ENCODE results near the gene ABCA3. TPM values are rescaled to one million over a fixed set of nuclear protein-coding genes. Genes with fewer than 3 reads are reported as not detected.

The ABCA3 gene
- total RNA-seq, 4 donors from 2014 or later: 14.9 to 22.2 (median 15.8) TPM

DNA sequence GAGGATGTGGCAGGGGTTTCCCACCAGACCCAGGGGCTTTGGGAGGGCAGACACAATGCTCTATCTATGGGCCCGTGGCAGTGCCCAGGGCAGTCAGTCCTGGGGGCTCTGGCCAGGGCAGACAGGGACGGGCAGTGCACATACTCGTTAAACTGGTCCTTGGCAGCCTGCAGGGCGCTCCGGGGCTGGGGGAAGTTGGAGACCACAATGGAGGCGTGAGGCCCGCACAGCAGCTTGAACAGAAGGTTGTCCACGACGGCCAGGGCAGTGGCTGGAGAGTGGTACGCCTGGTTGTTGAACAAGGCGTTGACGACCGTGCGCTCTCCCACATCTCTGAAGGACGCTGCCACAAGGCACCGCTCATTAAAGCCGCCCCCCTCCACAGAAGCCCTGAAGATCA is 54.0 kb downstream of the ABCA3 start:
- Histone ChIP-seq H3K4me1 (peaks cover 0 to 3% (median 0%) of the 10 kb centered on the region in 4 donors), H3K4me3 (no peak overlapping the region), H3K27me3 (no peaks in the 10 kb centered on the region), H3K36me3 (peaks cover 0 to 93% (median 0%) of the 10 kb centered on the region in 3 donors), H3K9me3 (no peaks in the 10 kb centered on the region), H3K27ac (no peak overlapping the region)
- TF ChIP-seq EP300 (IDR thresholded peaks at IDR 0.05) (no peak), POLR2A (IDR thresholded peaks at IDR 0.05) (no peak)
- TF ChIP-seq, protein P1, sequence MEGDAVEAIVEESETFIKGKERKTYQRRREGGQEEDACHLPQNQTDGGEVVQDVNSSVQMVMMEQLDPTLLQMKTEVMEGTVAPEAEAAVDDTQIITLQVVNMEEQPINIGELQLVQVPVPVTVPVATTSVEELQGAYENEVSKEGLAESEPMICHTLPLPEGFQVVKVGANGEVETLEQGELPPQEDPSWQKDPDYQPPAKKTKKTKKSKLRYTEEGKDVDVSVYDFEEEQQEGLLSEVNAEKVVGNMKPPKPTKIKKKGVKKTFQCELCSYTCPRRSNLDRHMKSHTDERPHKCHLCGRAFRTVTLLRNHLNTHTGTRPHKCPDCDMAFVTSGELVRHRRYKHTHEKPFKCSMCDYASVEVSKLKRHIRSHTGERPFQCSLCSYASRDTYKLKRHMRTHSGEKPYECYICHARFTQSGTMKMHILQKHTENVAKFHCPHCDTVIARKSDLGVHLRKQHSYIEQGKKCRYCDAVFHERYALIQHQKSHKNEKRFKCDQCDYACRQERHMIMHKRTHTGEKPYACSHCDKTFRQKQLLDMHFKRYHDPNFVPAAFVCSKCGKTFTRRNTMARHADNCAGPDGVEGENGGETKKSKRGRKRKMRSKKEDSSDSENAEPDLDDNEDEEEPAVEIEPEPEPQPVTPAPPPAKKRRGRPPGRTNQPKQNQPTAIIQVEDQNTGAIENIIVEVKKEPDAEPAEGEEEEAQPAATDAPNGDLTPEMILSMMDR (IDR thresholded peaks at IDR 0.05): no peak
- DNase-seq (ENCODE audit: low spot score in 2 of 2): no peak
- WGBS, 2 donors: 86 to 91% methylated on average over 15 to 17 of the region's 17 CpGs

DNA sequence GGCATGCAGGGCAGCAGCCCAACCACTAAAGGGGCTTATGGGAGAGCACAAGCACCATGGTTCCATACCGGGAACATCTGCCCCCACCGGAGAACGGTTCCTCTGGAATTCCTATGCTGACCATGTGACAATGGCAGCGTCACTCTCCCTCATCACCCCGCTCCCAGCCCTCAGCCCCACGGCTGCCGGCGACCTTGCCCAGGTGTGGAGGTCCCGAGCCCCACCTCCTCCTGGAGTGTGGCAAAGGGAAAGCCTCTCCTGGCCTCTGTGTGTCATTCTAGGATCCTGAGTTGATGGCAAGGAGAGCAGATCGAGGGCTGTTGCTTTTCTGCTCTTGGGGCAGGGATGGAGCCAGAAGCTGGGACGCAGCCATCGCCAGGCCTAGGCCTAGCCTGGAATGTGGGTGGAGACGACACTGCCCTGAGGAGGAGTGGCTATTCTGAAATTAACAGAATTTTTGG is 54.8 kb downstream of the ABCA3 start:
- Histone ChIP-seq H3K9me3 (no peaks in the 10 kb centered on the region), H3K4me1 (peaks cover 0 to 3% (median 0%) of the 10 kb centered on the region in 4 donors), H3K36me3 (peaks cover 0 to 93% (median 0%) of the 10 kb centered on the region in 3 donors), H3K27ac (no peak overlapping the region), H3K27me3 (no peaks in the 10 kb centered on the region), H3K4me3 (no peak overlapping the region)
- WGBS, 2 donors: 73 to 75% methylated on average over 11 to 13 of the region's 13 CpGs
- DNase-seq (ENCODE audit: low spot score in 2 of 2): no peak
- TF ChIP-seq, protein P1 (IDR thresholded peaks at IDR 0.05): no peak
- TF ChIP-seq EP300 (IDR thresholded peaks at IDR 0.05): no peak
- TF ChIP-seq POLR2A (IDR thresholded peaks at IDR 0.05): no peak

DNA sequence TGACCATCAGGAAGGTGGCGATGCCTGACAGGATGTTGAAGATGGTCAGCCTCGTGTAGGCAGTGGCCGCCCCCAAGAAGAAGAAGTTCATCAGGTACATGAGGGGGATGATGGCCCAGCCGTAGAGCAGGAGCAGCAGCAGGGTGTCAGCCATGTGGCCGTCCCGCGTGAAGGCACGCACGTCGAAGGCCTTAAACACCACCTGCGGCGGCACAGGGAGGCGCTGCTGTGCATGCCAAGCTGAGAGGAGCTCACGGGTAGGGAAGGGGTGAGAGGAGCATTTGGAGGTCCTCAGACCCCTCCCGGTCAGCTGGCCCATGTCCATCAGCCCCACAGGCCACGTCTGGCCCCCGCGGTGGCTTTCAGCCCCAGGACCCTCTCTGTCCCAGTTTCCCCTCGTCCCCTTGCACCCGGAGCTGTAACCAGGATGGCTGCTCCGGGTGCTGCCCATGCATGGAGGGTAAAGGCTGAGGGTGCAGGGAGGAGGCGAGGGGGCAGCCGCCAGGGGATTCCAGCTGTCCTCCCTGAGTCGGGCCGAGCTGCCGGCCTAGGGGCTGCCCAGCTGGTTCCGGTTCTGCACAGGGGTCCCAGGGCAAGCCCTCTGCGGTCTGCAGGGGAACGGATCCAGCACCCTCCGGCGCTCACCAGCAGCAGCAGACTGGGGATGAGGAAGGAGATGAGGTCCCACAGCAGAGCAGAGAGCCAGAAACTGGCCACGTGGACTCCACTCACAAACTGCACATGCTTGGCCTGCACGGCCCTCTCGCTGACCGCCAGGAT is 55.5 kb downstream of the ABCA3 start:
- Histone ChIP-seq H3K27ac (no peak overlapping the region), H3K4me3 (no peak overlapping the region), H3K4me1 (peaks cover 0 to 3% (median 0%) of the 10 kb centered on the region in 4 donors), H3K27me3 (no peaks in the 10 kb centered on the region), H3K9me3 (no peaks in the 10 kb centered on the region), H3K36me3 (peaks cover 0 to 93% (median 0%) of the 10 kb centered on the region in 3 donors)
- no peak for TF ChIP-seq POLR2A (IDR thresholded peaks at IDR 0.05)
- TF ChIP-seq, protein P1 (IDR thresholded peaks at IDR 0.05): no peak
- TF ChIP-seq EP300 (IDR thresholded peaks at IDR 0.05): no peak
- DNase-seq (ENCODE audit: low spot score in 2 of 2): no peak
- 79 to 85% methylated on average over 29 to 34 of the region's 35 CpGs for WGBS, 2 donors

DNA sequence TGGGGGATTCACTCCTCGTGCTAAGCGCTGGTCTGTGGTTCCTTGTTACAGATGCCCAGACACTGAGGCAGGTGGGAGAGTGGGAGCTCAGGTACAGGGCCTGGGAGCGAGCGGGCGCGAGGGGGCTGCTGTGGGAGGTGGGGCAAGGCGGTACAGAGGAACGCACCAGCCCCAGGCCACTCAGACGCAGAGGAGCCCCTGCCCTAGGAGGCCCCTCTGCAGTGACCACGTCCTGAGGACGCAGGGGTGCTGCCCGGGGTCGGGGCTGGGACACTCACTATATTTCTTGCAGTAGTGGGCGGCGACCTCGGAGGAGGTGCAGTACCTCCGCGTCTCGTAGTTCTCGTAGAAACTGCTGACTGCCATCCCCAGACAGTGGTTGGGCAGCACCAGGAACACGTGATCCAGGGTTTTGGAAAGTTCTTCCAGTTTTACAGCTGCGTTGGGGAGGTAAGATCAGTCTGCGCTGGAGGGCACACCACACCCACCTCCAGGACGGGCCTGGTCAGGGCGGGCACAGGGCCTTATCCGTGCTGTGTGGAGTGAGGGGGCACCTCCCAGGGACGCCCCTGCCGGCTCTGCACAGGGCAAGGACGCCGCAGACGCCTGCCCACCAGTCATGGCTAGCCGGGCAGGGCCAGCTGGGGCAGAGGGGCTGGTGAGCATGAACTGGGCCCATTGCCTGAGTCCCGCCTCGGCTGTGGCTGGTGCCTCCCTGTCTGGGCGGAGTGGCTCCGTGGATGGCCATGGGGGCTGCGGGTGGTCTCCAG is 56.3 kb downstream of the ABCA3 start:
- 84 to 86% methylated on average over 18 to 37 of the region's 37 CpGs for WGBS, 2 donors
- no peak overlapping the region for H3K27ac ChIP-seq
- no peaks in the 10 kb centered on the region for H3K27me3 ChIP-seq
- peaks cover 0 to 93% (median 0%) of the 10 kb centered on the region in 3 donors for H3K36me3 ChIP-seq
- DNase-seq (ENCODE audit: low spot score in 2 of 2): no peak
- no peaks in the 10 kb centered on the region for H3K9me3 ChIP-seq
- peaks cover 0 to 3% (median 0%) of the 10 kb centered on the region in 4 donors for H3K4me1 ChIP-seq
- TF ChIP-seq EP300 (IDR thresholded peaks at IDR 0.05) (no peak), POLR2A (IDR thresholded peaks at IDR 0.05) (no peak)
- TF ChIP-seq, protein P1 (IDR thresholded peaks at IDR 0.05): no peak
- no peak overlapping the region for H3K4me3 ChIP-seq

All from tibial nerve (tissue), 4 donors.